HepG2 (cell line): ENCODE measurements around the gene ASIC5. TPM values are rescaled to one million over a fixed set of nuclear protein-coding genes. Genes with fewer than 3 reads are reported as not detected.

Source experiments
- ELF3 ChIP-seq: IDR thresholded peaks from 2 replicates; pipeline ENCODE4 v1.6.1; 2016; ENCODE audit warnings: missing genetic modification reagents, missing compliant biosample characterization
- ISL2 ChIP-seq: sonication (generic); formaldehyde crosslinking; IDR thresholded peaks from 2 replicates; pipeline ENCODE4 v1.5.0; 2020; ENCODE audit warnings: missing genetic modification reagents
- MAF1 ChIP-seq: sonication (generic); formaldehyde crosslinking; IDR thresholded peaks from 2 replicates; pipeline ENCODE4 v1.5.0; 2020; ENCODE audit warnings: missing genetic modification reagents, borderline replicate concordance
- MATR3 ChIP-seq: sonication (generic); formaldehyde crosslinking; IDR thresholded peaks from 2 replicates; pipeline ENCODE4 v1.4.0; 2020; ENCODE audit warnings: missing genetic modification reagents
- SMAD3 ChIP-seq: sonication (generic); formaldehyde crosslinking; IDR thresholded peaks from 2 replicates; pipeline ENCODE4 v1.4.0; 2020; ENCODE audit warnings: missing genetic modification reagents
- SMARCC2 ChIP-seq: fragments of 450-650 bp; IDR thresholded peaks from 2 replicates; pipeline ENCODE4 v1.6.1; 2017; ENCODE audit warnings: antibody characterized with exemption, mild to moderate bottlenecking
- TFDP1 ChIP-seq: IDR thresholded peaks from 2 replicates; pipeline ENCODE4 v1.6.1; 2016; ENCODE audit warnings: missing compliant biosample characterization, missing genetic modification reagents, borderline replicate concordance
- ZNF263 ChIP-seq: sonication (generic); formaldehyde crosslinking; IDR thresholded peaks from 2 replicates; pipeline ENCODE4 v1.4.0; 2020; ENCODE audit warnings: missing genetic modification reagents
- polyA plus RNA-seq, 8 experiments: library from polyadenylated mRNA; depleted of rRNA in 3 of 8; stranded (reverse) in 7 of 8; unstranded in 1 of 8; fragments of >200 nt; fragmentation: Illumina TruSeq in 4 of 8; extraction: Trizol in 4 of 8; gene quantifications; 2 replicates each; pipeline versions ENCODE4 v1.2.1 to v1.2.3, GENCODE V29; 2011 to 2016; ENCODE audit warnings: low read depth in 4 of 8, missing spikeins in 1 of 8, mixed read lengths in 1 of 8; ENCODE audit not compliant: insufficient read depth in 1 of 8
- total RNA-seq, 5 experiments: library from RNA; depleted of rRNA; stranded (reverse); fragments of >200 nt; fragmentation: Illumina TruSeq; extraction: Trizol; gene quantifications; 2 replicates each; pipeline ENCODE4 v1.2.3, GENCODE V29; 2016; ENCODE audit warnings: low read depth in 1 of 5
- TF ChIP-seq, protein P1 (sequence below): sonication (generic); formaldehyde crosslinking; IDR thresholded peaks from 2 replicates; pipeline ENCODE4 v1.4.0; 2020; ENCODE audit warnings: mild to moderate bottlenecking, missing genetic modification reagents

The ASIC5 gene
- total and polyA plus RNA-seq, 2 of the 13 experiments (the other 11 are each of a cell fraction or from before 2014, with no cell fraction given) = not detected

DNA sequence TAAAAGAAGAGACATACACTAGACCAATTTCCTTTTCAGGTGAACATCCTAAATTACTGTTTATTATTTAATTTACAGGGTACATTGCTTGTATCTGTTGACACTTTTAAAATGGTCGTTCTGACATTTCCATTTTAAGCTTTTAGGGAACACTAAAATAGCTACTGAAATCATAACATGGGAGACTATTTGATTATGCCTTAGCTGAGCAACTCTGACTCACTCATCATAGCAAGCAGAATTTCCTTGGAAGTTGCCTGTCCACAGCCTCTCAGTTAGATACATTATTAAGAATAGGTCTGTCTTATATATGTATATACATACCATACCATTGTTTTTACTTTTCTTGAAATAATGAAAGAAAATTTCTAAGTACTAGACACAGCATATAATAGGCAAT, 85.3 kb downstream of the ASIC5 start (continued):
- TF ChIP-seq TFDP1 = no peak
- TF ChIP-seq MAF1 = no peak
- TF ChIP-seq ISL2 = no peak
- TF ChIP-seq MATR3 (CRISPR knock-in tag) = no peak
- TF ChIP-seq ZNF263 = no peak
- TF ChIP-seq ELF3 = no peak
- TF ChIP-seq, protein P1, sequence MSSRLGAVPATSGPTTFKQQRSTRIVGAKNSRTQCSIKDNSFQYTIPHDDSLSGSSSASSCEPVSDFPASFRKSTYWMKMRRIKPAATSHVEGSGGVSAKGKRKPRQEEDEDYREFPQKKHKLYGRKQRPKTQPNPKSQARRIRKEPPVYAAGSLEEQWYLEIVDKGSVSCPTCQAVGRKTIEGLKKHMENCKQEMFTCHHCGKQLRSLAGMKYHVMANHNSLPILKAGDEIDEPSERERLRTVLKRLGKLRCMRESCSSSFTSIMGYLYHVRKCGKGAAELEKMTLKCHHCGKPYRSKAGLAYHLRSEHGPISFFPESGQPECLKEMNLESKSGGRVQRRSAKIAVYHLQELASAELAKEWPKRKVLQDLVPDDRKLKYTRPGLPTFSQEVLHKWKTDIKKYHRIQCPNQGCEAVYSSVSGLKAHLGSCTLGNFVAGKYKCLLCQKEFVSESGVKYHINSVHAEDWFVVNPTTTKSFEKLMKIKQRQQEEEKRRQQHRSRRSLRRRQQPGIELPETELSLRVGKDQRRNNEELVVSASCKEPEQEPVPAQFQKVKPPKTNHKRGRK = no peak
- TF ChIP-seq SMARCC2 = no peak
- no peak for TF ChIP-seq SMAD3

Other genes with a start within 250 kb of the ASIC5 start
- not detected in 2 replicates for gene GUCY1A1, start 199.4 kb downstream of the ASIC5 start, total RNA-seq (2016; rRNA removed; fragmentation: Illumina TruSeq; extraction: Trizol)
- gene GUCY1A1, start 199.4 kb downstream of the ASIC5 start, polyA plus RNA-seq (2011; rRNA removed) = not detected in 2 replicates
- not detected in 2 replicates for gene GUCY1B1, start 107.3 kb downstream of the ASIC5 start, total RNA-seq (2016; rRNA removed; fragmentation: Illumina TruSeq; extraction: Trizol)
- not detected in 2 replicates for gene GUCY1B1, start 107.3 kb downstream of the ASIC5 start, polyA plus RNA-seq (2011; rRNA removed)
- gene TDO2, start 37.4 kb upstream of the ASIC5 start, total RNA-seq (2016; rRNA removed; fragmentation: Illumina TruSeq; extraction: Trizol) = not detected in 2 replicates
- not detected in 2 replicates for gene TDO2, start 37.4 kb upstream of the ASIC5 start, polyA plus RNA-seq (2011; rRNA removed)
- gene CTSO, start 87.6 kb upstream of the ASIC5 start, total RNA-seq (2016; rRNA removed; fragmentation: Illumina TruSeq; extraction: Trizol) = 0.07 TPM in 1 of 2 replicates, not detected in the other
- gene CTSO, start 87.6 kb upstream of the ASIC5 start, polyA plus RNA-seq (2011; rRNA removed) = 0.17 TPM in 2 replicates